PFSK-1 (cell line): Measurements from ENCODE around the gene BRAF.

Source experiments
- FOXP2 ChIP-seq: optimal IDR thresholded peaks from 2 replicates; pipeline ENCODE3; 2011; ENCODE audit warnings: borderline replicate concordance, control low read depth, inconsistent platforms; ENCODE audit not compliant: insufficient read depth; ENCODE audit errors: extremely low read length, extremely low read depth
- POLR2AphosphoS5 ChIP-seq: IDR thresholded peaks from 2 replicates; pipeline ENCODE4 v1.6.1; 2012; ENCODE audit warnings: low read depth, mild to moderate bottlenecking, control low read depth, low read length, moderate library complexity
- SIN3A ChIP-seq: IDR thresholded peaks from 2 replicates; pipeline ENCODE4 v1.6.1; 2012; ENCODE audit warnings: mild to moderate bottlenecking, low read length, moderate library complexity, borderline replicate concordance; ENCODE audit not compliant: insufficient read depth
- TAF1 ChIP-seq: IDR thresholded peaks from 2 replicates; pipeline ENCODE4 v1.6.1; 2012; ENCODE audit warnings: low read length, control low read depth, borderline replicate concordance; ENCODE audit not compliant: insufficient read depth
- TF ChIP-seq, protein P1 (sequence below), 2 experiments: IDR thresholded peaks; 2 replicates each; pipeline versions ENCODE4 v1.6.1 to v1.8.0; 2011 to 2012; ENCODE audit warnings: low read depth in 2 of 2, low read length in 2 of 2, control low read depth in 1 of 2, inconsistent platforms in 1 of 2, mild to moderate bottlenecking in 1 of 2, moderate library complexity in 1 of 2; ENCODE audit not compliant: insufficient read depth in 1 of 2

Gene BRAF

DNA sequence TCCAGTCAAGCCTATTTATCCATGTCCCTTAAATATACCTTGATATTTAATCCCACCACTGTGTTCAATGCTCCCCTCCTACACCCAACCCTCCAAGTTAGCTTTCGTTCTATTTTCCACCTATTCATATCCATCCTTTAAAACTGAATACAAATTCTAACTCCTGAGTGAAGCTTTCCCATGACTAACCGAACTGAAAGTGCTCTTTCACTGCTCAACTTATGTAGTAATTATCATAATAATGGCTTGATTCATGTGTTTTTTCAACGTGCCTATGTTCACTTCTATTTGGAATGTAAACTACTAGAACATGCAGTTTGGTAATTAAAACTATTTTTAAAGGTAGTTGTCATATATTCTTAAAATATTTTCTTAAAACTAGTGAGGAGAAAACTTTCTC is 170.2 kb downstream of the BRAF start:
- no peak for TF ChIP-seq FOXP2
- no peak for TF ChIP-seq POLR2AphosphoS5
- no peak for TF ChIP-seq SIN3A
- TF ChIP-seq TAF1, result no peak
- TF ChIP-seq, protein P1, sequence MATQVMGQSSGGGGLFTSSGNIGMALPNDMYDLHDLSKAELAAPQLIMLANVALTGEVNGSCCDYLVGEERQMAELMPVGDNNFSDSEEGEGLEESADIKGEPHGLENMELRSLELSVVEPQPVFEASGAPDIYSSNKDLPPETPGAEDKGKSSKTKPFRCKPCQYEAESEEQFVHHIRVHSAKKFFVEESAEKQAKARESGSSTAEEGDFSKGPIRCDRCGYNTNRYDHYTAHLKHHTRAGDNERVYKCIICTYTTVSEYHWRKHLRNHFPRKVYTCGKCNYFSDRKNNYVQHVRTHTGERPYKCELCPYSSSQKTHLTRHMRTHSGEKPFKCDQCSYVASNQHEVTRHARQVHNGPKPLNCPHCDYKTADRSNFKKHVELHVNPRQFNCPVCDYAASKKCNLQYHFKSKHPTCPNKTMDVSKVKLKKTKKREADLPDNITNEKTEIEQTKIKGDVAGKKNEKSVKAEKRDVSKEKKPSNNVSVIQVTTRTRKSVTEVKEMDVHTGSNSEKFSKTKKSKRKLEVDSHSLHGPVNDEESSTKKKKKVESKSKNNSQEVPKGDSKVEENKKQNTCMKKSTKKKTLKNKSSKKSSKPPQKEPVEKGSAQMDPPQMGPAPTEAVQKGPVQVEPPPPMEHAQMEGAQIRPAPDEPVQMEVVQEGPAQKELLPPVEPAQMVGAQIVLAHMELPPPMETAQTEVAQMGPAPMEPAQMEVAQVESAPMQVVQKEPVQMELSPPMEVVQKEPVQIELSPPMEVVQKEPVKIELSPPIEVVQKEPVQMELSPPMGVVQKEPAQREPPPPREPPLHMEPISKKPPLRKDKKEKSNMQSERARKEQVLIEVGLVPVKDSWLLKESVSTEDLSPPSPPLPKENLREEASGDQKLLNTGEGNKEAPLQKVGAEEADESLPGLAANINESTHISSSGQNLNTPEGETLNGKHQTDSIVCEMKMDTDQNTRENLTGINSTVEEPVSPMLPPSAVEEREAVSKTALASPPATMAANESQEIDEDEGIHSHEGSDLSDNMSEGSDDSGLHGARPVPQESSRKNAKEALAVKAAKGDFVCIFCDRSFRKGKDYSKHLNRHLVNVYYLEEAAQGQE (IDR thresholded peaks at IDR 0.05; ENCODE audit: insufficient read depth in 1 of 2, low read depth in 2 of 2, low read length in 2 of 2), result no peak

DNA sequence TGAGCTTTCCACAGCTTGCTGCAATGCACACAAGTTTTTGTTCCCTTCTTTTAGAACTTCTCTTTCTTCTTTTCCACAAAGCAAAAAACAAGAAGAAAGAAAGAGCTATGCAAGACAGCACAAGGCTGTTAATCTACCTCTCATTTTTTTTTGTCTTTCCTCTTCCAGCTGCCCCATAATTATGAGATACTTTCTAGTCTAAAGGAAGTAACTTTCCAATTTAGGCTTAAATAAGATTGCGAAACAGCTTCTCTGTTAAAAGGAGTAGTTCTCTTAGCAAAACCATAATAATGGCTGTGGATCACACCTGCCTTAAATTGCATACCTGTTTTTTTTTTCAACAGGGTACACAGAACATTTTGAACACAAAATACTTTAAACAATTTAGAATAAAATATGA is 172.2 kb downstream of the BRAF start:
- TF ChIP-seq POLR2AphosphoS5 (no peak), SIN3A (no peak), TAF1 (no peak), FOXP2 (no peak)
- TF ChIP-seq, protein P1 (IDR thresholded peaks at IDR 0.05; ENCODE audit: insufficient read depth in 1 of 2, low read depth in 2 of 2, low read length in 2 of 2), result no peak

DNA sequence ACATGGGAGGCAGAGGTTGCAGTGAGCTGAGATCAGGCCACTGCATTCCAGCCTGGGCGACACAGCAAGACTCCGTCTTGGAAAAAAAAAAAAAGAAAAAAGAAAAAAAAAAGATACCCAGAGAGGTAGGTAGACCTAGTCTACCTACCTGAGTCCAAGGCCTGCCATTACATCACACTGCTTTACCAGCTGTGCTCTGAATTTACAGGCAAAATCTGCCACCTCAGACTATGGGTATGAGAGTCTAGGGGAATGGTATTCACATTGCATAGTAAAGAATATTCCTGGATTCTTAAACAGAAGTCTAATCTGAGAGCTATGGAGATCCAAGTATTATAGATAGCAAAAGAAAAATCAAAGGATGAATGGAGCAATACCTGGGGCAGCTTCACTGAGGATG is 178.0 kb downstream of the BRAF start:
- TF ChIP-seq, protein P1 (IDR thresholded peaks at IDR 0.05; ENCODE audit: insufficient read depth in 1 of 2, low read depth in 2 of 2, low read length in 2 of 2), result no peak
- no peak for TF ChIP-seq POLR2AphosphoS5
- no peak for TF ChIP-seq TAF1
- no peak for TF ChIP-seq SIN3A
- no peak for TF ChIP-seq FOXP2

DNA sequence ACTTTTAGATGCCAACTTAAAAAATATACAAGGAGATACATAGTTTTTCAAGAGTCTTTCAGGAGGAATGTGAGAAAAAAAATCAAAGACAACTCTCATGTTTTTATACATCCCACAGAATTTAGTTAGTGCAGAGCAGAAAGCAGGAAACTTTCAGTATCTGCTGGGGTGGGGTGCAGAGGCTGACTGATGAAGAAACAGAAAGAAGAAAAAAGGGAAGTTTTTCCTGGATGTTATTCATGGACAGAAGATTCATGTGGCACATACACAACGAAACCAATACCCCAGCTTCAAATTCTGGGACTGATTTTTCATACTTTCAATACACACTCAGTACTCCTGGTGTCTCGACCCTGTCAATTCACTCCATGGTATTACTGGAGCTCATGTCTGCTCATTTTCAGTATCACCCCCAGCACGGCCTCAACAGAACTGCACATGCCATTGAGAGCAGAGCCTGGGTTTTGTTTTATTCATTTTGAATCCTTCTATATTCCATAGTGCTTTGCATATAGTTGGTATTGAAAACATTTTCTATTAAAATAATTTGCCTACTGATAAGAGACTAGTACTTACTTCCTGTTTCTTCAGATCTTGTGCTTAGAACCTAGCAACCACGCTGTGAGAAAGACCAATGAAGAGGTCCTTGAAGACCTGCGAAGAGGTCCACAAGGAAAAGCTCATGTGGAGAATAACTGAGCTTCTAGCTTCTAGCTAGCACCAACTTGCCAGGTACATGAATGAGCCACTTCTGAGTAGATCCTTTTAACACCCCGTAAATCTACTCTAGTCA is 179.3 kb downstream of the BRAF start:
- TF ChIP-seq SIN3A (no peak), TAF1 (no peak)
- TF ChIP-seq, protein P1 (IDR thresholded peaks at IDR 0.05; ENCODE audit: insufficient read depth in 1 of 2, low read depth in 2 of 2, low read length in 2 of 2), result no peak

DNA sequence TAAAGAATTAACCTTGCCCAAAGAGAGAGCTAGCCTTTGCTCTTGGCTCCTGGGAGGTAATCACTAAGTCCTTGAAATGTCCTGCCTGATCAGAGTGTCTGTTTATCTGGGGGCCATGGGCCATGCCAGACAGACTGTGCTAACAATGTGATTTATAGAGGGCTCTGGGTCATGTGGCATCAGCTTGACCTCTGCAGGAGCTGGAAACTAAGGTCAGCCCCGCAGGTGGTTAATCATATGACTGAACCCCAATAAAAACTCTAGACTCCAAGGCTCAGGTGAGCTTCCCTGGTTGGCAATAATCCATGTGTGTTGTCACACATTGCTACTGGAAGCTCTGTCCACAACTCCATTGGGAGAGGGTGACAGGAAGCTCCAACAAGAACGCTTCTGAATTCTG is 180.7 kb downstream of the BRAF start:
- no peak for TF ChIP-seq SIN3A
- TF ChIP-seq TAF1, result no peak
